LoVo (cell line): ENCODE measurements around the gene GOLGA6L7.
"Not testable (repeated sequence)": the region's sequence is repeated elsewhere in the genome, so short reads cannot be mapped to it uniquely, and the experiment has no call there.

Experiments used
- DNase-seq: peaks from one replicate; pipeline ENCODE4 v3.0.0-alpha.2; 2016; ENCODE audit warnings: low spot score

Gene GOLGA6L7

GRCh38 chr15:28843520-28843919 is 4.9 kb downstream of the GOLGA6L7 start:
- DNase-seq: not testable (repeated sequence)

- DNase-seq: not testable (repeated sequence)
Measured at GRCh38 chr15:28842210-28842609, 6.2 kb downstream of the GOLGA6L7 start.

- not testable (repeated sequence) for DNase-seq
Measured at GRCh38 chr15:28840285-28840684, 8.2 kb downstream of the GOLGA6L7 start.

GRCh38 chr15:28834957-28835585 is 13.4 kb downstream of the GOLGA6L7 start:
- not testable (repeated sequence) for DNase-seq

- not testable (repeated sequence) for DNase-seq
Measured at GRCh38 chr15:28831897-28832587, 16.4 kb downstream of the GOLGA6L7 start.

GRCh38 chr15:28821420-28821819 is 27.0 kb downstream of the GOLGA6L7 start:
- not testable (repeated sequence) for DNase-seq

- DNase-seq: not testable (repeated sequence)
Measured at GRCh38 chr15:28819930-28820295, 28.5 kb downstream of the GOLGA6L7 start.

GRCh38 chr15:28819019-28819929 is 29.2 kb downstream of the GOLGA6L7 start:
- not testable (repeated sequence) for DNase-seq

- not testable (repeated sequence) for DNase-seq
Measured at GRCh38 chr15:28818168-28818567, 30.3 kb downstream of the GOLGA6L7 start.

- DNase-seq: not testable (repeated sequence)
Measured at GRCh38 chr15:28814059-28814458, 34.4 kb downstream of the GOLGA6L7 start.

GRCh38 chr15:28813392-28813791 is 35.1 kb downstream of the GOLGA6L7 start:
- DNase-seq: not testable (repeated sequence)

- not testable (repeated sequence) for DNase-seq
Measured at GRCh38 chr15:28811852-28812550, 36.4 kb downstream of the GOLGA6L7 start.

GRCh38 chr15:28810444-28810843 is 38.0 kb downstream of the GOLGA6L7 start:
- not testable (repeated sequence) for DNase-seq

GRCh38 chr15:28808136-28808535 is 40.3 kb downstream of the GOLGA6L7 start:
- not testable (repeated sequence) for DNase-seq

- DNase-seq: not testable (repeated sequence)
Measured at GRCh38 chr15:28800366-28800765, 48.1 kb downstream of the GOLGA6L7 start.

GRCh38 chr15:28798234-28798633 is 50.2 kb downstream of the GOLGA6L7 start:
- DNase-seq: not testable (repeated sequence)

- not testable (repeated sequence) for DNase-seq
Measured at GRCh38 chr15:28794231-28794630, 54.2 kb downstream of the GOLGA6L7 start.
